NCI-H146 (cell line): ENCODE measurements around the gene DNAJC27.

ENCODE experiments used
- DNase-seq: peaks from one replicate; lab custom pipeline; 2025; lab: John Stamatoyannopoulos, UW

DNAJC27 gene

GRCh38 chr2:24926220-24926601 lies 45.5 kb downstream of the DNAJC27 start:
- DNase-seq: no peak

GRCh38 chr2:24925815-24926214 lies 45.9 kb downstream of the DNAJC27 start:
- no peak for DNase-seq

- DNase-seq: no peak
Measured at GRCh38 chr2:24924732-24925131, 47.0 kb downstream of the DNAJC27 start.

GRCh38 chr2:24924266-24924665 lies 47.5 kb downstream of the DNAJC27 start:
- no peak for DNase-seq

- no peak for DNase-seq
Measured at GRCh38 chr2:24923106-24923505, 48.6 kb downstream of the DNAJC27 start.

GRCh38 chr2:24922556-24922955 lies 49.2 kb downstream of the DNAJC27 start:
- DNase-seq: no peak

GRCh38 chr2:24920809-24921441 lies 50.8 kb downstream of the DNAJC27 start:
- DNase-seq: peak; percentile 32

- peak; percentile 66 for DNase-seq
Measured at GRCh38 chr2:24920098-24920808, 51.5 kb downstream of the DNAJC27 start, which contains the start of gene ADCY3. TSS of gene ADCY3 (minus strand) at chr2:24920237. CDS start at chr2:24918987, 1,250 bp downstream.

GRCh38 chr2:24919506-24920097 lies 52.2 kb downstream of the DNAJC27 start:
- DNase-seq: peak; percentile 59

GRCh38 chr2:24919037-24919505 lies 52.7 kb downstream of the DNAJC27 start:
- peak; percentile 51 for DNase-seq

- no peak for DNase-seq
Measured at GRCh38 chr2:24918326-24919036, 53.3 kb downstream of the DNAJC27 start.

- no peak for DNase-seq
Measured at GRCh38 chr2:24917731-24918325, 53.9 kb downstream of the DNAJC27 start.

GRCh38 chr2:24917086-24917485 lies 54.7 kb downstream of the DNAJC27 start:
- no peak for DNase-seq

- no peak for DNase-seq
Measured at GRCh38 chr2:24915796-24916195, 56.0 kb downstream of the DNAJC27 start.

- no peak for DNase-seq
Measured at GRCh38 chr2:24915175-24915574, 56.6 kb downstream of the DNAJC27 start.

- no peak for DNase-seq
Measured at GRCh38 chr2:24914713-24915112, 57.0 kb downstream of the DNAJC27 start.

- DNase-seq: no peak
Measured at GRCh38 chr2:24913911-24914310, 57.8 kb downstream of the DNAJC27 start.

GRCh38 chr2:24912986-24913385 lies 58.8 kb downstream of the DNAJC27 start:
- DNase-seq: no peak

- no peak for DNase-seq
Measured at GRCh38 chr2:24912523-24912922, 59.2 kb downstream of the DNAJC27 start.

- no peak for DNase-seq
Measured at GRCh38 chr2:24910245-24910644, 61.5 kb downstream of the DNAJC27 start.

- no peak for DNase-seq
Measured at GRCh38 chr2:24909555-24910177, 62.1 kb downstream of the DNAJC27 start.

- no peak for DNase-seq
Measured at GRCh38 chr2:24908461-24908901, 63.3 kb downstream of the DNAJC27 start.
